Eye (tissue), 1 donor: ENCODE data around the gene GALNT17.
"Not testable (repeated sequence)": the region's sequence is repeated elsewhere in the genome, so short reads cannot be mapped to it uniquely, and the experiment has no call there.

Source experiments
- DNase-seq: peaks from one replicate; pipeline ENCODE4 v3.0.0-alpha.2; 2015

Gene GALNT17

DNA sequence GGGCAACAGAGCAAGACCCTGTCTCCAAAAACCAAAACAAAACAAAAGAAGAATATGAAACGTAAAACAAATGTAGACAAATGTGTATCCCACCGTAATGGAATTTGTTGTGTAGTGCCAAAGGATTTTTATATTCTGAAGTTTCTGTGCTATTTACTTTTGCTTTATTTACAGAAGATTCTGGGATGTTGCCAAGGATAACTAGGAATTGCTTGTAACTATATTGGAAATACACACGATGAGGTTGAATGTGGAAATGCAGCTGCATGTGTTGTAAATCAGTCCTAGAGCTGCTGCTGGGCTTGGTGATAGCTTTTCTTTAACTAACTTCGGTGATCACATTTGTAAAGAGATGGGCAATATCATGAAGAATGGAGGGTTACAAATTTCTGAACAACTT lies 39.5 kb downstream of the GALNT17 start:
- peak; percentile 24 for DNase-seq

DNA sequence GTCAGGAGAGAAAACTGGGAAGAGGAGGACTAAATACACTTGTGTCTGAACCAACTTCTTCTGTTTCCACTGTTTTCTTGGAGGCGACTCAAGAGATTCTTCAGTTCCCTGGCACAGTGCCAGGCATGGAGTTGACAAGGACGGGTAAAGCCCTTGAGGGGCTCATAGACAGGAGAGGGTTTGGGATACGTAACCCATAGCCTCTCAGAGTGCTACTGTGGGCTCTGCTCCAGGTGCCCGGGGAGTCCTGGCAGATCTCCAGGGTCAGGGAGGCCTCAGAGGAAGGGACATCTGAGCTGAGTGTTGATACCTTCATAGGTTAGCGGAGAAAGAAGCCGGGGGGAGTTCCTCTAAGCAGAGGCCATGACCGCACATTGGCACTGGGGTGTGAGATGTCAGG lies 42.0 kb downstream of the GALNT17 start:
- DNase-seq: peak; percentile 12

DNA sequence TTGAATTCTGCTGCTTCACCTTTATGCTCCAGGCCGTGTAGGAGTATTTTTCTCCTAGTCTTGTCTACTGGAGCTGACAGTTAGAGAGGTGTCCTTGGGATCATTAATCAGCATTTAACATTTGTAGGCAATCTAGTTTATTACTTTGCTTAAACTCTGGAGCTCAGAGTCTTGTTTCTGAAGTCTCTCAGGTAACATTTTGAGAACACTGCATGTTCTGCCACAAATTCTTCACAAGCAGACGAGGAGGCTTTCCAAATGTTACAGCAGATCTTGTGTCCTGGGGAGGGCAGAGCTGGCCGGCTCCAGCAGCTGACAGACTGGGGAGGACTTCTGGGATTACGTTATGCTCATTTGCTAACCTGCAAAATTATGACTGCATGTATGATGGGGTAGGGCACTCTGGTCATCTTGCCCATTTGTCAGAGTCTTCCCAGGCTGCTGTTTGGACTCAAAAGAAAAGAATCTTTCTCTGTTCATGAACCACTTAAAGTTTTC lies 50.5 kb downstream of the GALNT17 start:
- no peak for DNase-seq

DNA sequence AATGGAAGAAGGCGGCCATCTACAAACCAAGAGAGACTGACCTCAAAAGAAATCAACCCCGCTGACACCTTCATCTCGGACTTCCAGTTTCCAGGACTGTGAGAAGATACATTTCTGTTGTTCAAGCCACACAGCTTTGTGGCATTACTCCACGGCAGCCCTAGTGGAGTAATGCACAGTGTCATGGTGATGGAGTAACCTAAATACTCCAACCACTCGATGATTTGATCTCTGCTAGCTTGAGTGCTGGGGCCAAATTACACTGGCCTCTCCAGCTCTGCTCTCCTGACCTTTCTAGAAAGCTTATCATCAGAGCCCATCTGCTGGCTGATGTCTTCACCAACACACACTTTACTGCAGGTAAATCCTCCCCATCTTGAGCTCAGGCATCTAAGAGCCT lies 52.2 kb downstream of the GALNT17 start:
- DNase-seq: no peak

DNA sequence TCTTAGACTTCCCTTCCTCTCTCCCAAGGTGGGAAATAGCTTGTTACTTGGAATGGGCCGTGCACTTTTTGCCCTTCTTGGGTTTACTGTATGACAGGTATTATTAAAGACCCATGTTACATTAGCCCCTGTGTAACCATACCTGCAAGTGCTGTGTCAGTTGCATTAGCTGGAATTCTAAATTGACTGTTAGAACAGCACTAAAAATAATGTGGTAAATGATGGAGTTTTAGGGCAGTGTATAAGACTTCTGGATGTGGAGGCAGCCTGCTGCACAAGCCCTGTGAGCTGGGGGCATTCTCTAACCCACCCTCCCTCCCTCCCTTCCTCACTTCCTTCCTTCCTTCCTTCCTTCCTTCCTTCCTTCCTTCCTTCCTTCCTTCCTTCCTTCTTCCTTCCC lies 52.7 kb downstream of the GALNT17 start:
- DNase-seq: no peak

DNA sequence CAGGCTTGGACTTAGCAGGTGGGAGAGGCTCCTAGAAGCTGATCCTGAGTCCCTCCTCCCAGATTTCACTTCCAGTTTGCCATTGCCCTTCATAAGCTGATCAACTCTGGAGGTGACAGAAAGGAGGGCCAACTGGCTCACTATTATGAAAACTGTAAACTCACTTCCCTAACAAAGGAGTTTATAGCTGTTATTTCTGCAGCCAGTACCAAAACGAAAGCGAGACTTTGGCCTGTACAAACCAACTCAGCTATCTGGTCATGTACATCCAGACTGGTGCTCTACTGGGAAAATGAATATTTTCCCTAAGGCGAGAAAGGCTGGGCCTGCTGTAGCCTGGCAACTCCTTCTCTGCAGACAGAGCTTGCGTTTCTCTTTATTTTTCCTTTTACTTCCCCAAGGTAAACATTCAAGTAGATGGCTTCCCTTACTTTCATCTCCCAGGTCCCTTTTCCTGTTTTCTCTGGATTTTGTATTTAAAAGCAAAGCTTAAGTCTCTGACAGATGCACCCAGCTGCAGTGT lies 54.7 kb downstream of the GALNT17 start:
- no peak for DNase-seq

DNA sequence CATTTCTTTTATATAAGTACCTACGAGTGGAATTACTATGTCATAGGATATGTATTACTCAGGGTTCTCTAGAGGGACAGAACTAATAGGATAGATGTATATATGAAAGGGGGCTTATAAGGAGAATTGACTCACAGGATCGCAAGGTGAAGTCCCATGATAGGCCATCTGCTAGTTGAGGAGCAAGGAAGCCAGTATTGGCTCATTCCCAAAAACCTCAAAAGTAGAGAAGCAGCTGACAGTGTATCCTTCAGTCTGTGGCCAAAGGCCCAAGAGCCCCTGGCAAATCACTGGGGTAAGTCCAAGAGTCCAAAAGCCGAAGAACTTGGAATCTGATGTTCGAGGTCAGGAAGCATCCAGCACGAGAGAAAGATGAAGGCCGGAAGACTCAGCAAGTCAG lies 59.8 kb downstream of the GALNT17 start:
- DNase-seq: no peak

DNA sequence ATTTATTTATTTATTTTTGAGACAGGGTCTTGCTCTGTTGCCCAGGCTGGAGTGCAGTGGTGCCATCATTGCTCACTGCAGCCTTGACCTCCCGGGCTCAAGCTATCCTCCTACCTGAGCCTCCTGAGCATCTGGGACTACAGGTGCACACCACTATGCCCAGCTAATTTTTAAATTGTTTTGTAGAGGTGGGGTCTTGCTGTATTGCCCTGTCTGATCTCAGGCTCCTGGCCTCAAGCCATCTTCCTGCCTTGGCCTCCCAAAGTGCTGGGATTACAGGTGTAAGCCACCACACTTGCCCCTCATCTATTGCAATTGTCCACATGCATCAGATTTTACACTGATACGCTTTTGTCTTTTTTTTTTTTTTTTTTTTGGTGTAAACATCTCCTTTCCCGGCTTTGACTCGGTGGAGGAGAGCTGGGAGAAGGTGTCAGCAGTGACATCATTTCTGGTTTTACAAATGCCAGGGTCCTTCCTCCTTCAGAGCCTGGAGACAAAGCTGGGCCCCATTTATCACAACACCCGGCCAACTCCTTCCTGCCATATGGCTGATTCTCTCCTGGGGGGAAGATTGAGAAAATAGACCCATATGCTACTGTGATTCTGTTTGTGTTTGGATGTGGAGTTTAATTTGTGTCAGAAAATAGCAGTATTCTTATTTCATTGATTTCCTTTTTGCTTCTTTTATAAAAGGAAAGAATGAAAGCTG lies 61.3 kb downstream of the GALNT17 start:
- no peak for DNase-seq

DNA sequence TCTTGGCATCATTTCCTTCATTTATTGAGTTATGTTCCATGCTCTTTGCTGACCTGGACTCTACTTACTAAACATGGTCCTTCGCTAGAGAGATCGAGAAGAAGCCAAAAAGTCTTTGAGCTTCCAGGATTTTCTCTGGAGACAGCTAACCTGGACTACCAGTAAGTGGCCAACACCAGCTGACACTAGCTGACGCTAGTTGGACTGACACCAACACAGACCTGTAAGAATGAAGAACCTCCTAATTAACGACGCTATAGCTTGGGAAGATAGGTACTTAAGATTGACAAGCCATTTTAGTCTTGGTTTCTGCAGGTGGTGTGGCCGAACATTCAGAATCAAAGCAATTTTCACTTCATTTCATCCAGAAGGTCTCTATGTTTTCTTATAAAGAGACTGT lies 66.4 kb downstream of the GALNT17 start:
- DNase-seq: no peak

DNA sequence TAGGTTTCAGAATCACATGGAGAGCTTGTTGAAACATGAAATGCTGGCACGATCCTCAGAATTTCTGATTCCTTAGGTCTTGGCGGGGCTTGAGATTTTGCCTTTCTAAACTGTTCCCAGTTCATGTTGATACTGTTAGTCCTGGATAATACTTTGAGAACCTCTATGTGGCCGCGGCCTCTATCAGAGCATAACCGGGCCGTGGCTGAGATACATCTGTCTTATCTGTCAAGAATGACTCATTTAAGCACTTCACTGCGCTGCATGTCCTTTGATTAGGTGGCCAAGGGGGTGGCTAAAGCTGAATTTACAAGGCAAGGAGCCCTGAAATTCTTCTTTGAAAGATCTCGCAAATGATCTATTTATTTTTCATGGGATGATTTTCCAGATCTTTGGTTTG lies 66.9 kb downstream of the GALNT17 start:
- no peak for DNase-seq

DNA sequence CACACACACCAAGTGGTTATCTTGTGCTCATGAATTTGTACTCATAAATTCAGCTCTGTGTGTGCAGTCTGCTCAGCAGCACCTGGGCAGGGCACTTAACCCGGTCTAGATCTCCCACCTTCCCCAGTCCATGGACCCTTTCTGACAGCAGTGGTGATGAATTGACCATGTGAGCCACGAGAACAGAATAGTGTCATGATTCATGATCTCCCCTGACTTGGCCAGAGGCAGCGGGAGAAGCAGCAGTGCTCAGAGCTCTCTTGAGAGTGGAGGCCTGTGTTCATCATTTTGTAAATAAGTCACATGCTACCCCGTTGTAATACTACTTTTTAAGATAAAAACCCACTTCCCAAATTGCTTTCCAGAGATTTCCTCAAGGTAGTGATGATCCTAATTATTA lies 74.2 kb downstream of the GALNT17 start:
- DNase-seq: no peak

DNA sequence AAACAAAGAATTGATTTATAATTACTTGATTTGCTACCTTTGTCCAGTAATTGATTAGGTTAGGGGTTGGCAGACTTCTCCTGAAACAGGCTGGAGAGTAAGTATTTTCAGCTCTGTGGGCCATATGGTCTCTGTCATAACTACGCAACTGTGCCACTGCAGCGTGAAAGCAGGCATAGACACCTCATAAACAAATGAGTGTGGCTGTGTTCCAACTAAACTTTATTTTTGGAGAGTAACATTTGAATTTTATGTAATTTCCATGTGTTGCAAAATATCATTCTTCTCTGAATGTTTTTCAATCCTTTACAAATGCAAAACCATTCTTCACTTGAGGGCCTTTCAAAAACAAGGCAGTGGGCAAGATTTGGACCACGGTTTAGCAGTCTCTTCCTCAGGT lies 76.9 kb downstream of the GALNT17 start:
- no peak for DNase-seq

DNA sequence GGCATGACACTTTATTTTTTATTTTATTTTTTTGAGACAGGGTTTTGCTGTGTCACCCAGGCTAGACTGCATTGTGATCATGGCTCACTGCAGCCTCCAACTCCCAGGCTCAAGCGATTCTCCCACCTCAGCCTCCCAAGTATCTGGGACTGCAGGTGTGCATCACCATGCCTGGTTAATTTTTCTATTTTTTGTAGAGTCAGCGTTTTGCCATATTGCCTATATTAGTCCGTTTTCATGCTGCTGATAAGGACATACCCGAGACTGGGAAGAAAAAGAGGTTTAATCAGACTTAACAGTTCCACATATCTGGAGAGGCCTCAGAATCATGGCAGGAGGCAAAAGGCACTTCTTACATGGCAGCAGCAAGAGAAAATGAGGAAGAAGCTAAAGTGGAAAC lies 77.5 kb downstream of the GALNT17 start:
- not testable (repeated sequence) for DNase-seq

DNA sequence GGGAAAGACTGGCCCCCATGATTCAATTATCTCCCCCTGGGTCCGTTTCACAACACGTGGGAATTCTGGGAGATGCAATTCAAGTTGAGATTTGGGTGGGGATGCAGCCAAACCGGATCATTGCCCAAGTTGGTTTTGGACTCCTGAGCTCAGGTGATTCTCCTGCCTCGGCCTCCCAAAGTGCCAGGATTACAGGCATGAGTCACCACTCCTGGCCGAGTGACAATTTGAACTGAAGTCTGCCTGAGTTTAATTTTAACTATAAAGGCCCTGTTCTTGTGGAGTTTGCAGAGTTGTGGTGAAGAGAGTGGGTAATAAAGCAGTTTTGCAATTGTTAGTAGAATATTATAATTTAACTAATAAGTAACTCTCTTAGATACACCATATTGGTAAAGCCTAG lies 78.3 kb downstream of the GALNT17 start:
- no peak for DNase-seq

DNA sequence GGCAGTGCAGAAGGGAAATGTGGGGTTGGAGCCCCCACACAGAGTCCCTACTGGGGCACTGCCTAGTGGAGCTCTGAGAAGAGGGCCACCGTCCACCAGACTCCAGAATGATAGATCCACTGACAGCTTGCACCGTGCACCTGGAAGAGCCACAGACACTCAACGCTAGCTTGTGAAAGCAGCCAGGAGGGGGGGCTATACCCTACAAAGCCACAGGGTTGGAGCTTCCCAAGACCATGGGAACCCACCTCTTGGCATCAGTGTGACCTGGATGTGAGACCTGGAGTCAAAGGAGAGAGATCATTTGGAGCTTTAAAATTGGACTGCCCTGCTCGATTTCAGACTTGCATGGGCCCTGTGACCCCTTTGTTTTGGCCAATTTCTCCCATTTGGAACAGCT lies 80.5 kb downstream of the GALNT17 start:
- DNase-seq: not testable (repeated sequence)

DNA sequence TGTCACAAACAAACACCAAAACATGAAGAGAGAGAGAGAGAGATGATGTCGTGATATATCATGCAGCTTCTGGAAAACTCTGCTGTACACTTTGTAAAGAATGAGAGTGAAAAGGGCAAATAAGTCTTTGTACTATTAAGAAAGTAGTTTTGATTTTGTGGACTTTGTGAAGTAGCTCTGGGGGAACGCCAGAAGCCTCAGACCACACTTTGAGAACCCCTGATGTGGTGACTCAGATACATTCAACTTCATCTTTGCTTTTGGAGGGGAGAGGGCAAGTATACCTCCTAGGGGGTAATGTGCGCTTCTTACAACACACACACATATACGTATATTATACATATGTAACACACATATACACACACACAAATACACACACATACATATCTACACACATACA lies 84.3 kb downstream of the GALNT17 start:
- no peak for DNase-seq

DNA sequence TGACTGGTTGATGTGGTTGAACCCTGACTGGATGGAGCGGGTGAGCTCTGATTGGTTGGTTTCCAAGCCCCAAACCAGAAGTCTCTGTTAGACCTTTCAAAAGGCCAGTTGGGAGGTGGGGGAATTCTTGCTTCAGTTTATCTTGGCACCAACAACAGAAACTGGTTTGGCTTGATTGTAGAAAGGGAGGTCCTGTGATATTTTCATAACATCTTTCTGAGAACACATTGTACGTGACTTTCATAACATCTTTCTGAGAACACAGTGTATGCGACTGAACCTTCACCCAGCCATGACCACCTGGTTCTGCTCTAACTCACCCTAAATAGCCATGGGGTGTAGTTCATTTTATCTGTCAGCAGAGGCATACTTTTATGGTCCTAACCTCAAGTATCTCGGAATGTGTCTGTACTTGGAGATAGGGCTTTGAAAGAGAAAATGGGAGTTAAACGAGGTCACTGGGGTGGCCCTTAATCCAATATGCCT lies 88.3 kb downstream of the GALNT17 start:
- DNase-seq: no peak

DNA sequence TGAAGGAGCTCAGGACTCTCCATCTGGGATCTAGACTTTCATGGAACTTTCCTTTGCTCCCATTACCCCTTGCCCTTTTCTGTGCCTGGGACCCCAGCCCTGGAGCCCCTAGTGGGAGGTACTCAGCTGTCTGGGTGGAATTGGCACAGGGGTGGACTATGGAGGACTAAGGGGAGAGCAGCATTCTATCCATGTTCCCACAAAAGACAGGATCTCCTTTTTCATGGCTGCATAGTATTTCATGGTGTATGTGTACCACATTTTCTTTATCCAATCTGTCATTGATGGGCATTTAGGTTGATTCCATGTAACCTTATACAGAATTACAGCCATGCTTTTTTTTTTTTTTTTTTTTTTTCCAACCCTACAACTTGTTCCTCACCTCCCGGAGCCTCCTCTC lies 89.1 kb downstream of the GALNT17 start:
- DNase-seq: no peak

DNA sequence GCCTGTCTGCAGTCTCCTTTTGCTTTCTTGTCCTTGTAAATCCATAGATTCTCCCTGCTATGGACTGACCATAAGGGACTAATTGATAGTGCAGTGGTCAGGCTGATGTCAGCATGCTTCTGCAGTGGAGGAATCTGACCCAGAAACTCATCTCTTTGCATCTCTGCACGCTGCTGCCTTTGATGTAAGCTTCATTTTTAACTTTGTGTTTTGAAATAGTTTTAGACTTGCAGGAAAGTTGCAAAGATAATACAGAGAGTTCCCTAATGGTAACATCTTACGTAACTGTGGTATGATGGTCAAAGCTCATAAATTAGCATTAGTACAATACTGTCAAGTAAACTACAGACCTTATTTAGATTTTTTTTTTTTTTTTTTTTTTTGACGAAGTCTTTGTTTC lies 89.6 kb downstream of the GALNT17 start:
- DNase-seq: no peak

DNA sequence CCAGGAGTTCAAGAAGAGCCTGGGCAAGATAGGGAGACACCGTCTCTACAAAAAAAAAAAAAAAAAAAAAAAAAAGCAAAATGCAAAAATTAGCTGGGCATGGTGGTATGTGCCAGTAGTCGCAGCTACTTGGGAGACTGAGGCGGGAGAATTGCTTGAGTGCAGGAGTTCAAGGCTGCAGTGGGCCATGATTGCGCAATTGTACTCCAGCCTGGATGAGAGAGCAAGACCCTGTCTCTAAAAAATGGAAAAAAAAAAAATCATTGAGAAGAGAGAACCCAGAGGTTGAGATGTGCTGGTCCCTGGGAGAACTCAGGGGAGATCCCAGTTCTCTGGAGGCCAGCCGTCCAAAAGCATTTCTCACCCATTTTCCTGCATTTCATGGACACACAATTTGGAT lies 95.2 kb downstream of the GALNT17 start:
- no peak for DNase-seq

DNA sequence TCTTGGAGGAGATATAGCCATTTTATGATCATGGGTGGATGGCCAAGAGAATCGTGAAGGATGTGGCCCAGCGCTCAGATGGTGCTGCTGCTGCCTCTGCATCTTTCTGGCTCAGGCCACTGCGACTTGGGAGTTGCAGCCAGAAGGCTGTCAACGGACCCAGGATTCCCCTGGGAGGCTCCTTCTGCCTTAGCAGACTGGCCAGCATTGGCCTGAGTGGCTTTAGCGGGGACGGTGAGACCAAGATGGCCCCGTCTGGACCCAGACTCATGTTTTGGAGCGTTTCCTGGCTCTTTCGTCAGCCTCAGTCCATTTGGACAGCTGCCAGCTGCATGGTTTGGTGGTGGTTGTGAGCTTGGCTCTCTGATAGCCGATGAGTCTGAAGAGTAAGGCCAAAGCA lies 97.2 kb downstream of the GALNT17 start:
- no peak for DNase-seq

DNA sequence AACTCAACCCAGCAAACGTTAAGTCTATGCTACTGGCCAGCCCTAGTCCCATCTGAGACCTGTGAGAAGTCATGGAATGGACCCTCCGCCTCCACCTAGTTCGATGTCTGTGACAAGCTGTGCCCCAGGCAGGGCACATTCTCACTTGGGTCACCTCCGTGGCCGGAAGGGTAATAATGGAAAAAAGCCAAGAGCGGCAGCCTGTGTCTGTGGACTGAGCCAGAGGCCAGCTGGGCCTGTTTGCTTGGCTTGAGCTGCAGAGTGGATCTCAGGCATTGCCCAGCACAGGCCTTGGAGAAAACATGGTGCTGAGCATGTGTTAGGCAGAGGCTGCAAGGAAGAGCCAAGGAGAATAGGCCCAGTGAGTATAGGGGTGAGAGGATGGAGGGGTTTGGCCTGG lies 97.8 kb downstream of the GALNT17 start:
- no peak for DNase-seq

DNA sequence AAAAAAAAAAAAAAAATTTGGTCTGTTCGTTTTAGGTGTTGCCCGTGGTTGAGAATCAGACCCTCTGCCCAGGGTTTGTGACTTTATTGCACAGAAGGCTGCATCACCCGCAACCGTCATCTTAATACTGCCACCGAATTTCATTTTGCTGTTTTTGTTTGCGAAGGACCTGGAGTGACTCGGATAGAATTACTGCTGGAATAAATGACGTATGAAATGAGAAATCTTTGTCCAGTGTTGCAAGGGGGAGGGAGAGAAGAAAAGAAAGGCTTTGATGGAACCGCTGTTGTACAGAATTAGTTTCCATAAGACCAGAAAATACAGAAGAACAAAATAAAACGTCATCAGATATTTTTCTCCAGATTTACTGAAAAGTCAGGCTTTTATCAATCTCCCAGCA lies 103.3 kb downstream of the GALNT17 start:
- no peak for DNase-seq

DNA sequence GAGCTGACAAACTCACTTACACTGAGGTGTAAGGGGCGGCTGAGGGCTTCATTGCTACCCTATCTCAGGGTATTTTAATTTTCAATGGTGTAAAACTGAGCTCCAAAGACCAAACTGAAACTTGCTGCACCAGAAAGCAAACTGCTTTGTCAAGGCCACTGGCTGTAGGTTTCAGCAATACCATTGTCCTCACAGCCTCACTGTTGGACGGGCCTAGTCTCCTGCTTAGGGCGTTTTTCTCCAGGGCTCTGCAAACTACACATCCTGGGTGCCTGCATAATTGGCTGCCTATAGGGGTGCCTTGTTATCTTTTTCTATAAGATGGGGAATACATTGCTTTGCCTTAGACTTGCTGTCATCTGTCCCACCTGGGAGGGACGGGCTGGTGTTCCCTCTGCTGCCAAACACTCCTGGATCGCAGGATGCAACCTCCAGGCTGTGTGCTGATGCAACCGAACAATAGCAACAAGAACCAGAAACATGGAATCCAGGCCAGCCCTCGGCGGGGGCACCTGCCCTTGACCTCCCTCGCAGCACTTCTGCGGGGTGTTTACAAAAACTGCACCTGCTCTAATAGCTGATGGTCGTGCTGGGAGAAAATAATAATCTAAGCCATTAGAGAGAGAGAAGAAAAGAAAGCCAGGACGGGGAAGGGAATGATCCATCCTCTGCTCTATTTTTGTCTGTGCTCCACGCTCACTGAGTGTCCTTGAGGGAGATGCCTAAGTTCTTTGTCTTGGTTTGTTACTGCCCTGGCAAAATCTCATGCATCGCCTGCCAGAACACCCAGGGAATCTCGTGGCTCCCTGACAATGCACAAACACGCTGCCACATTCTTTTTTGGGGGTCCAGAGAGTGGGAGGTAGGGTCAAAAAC lies 104.5 kb downstream of the GALNT17 start:
- peak; percentile 53 for DNase-seq
